Thyroid gland (tissue), 4 donors: ENCODE data around the gene ZNF541.

Experiments used
- CTCF ChIP-seq, 6 experiments: fragments of 200-600 bp in 3 of 6; fragments of 450-650 bp in 3 of 6; sonication (generic) in 3 of 6; IDR thresholded peaks; one replicate each; pipeline ENCODE4 v1.5.1; 2016 to 2019; ENCODE audit warnings: antibody characterized with exemption in 6 of 6, mild to moderate bottlenecking in 2 of 6, inconsistent platforms in 1 of 6, moderate library complexity in 1 of 6
- POLR2A ChIP-seq, 2 donors: fragments of 450-650 bp; IDR thresholded peaks; one replicate each; pipeline ENCODE4 v1.6.1; 2017; ENCODE audit warnings: antibody characterized with exemption in 2 of 2, mild to moderate bottlenecking in 2 of 2, moderate library complexity in 1 of 2

GRCh38 chr19:47600246-47601179 is 27.6 kb upstream of the ZNF541 start:
- peak in 1 of 6 experiments; percentile 20 for TF ChIP-seq CTCF (IDR thresholded peaks at IDR 0.05)
- peak; percentile 59 to 95 for TF ChIP-seq POLR2A (IDR thresholded peaks at IDR 0.05)
